ENCODE results near the gene IL1R2.
"Not testable (repeated sequence)": the region's sequence is repeated elsewhere in the genome, so short reads cannot be mapped to it uniquely, and the experiment has no call there.

Gene IL1R2

DNA sequence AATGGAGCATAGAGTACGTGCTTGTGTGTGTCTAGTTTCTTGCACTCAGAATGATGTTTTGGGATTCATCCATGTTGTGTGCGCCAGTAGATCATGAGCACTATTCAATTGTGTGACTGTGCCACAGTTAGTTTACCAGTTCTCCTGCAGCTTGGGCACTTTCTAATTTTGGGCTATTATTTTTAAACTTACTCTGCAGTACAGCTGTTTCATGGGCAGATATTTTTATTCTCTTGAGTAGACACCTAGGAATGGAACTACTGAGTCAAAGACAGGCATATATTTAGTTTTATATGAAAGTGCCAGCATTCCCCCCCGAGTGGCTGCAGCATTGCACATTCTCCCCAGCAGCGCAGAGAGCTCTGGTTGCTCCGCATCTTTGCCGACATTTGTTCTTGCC is 74.8 kb downstream of the IL1R2 start:
- Histone ChIP-seq H3K9me3 (ENCODE audit: control insufficient read depth, insufficient read depth, low read length) (no peaks in the 10 kb centered on the region), H3F3A (ENCODE audit: control insufficient read depth, insufficient read depth) (no peaks in the 10 kb centered on the region), H3K4me3 (ENCODE audit: low read length) (no peak overlapping the region), H3K27me3 (ENCODE audit: control insufficient read depth, low read length) (no peaks in the 10 kb centered on the region), H3K27ac (ENCODE audit: low read depth, low read length) (no peak overlapping the region), H3K4me2 (ENCODE audit: low read length) (no peak overlapping the region), H4K20me1 (ENCODE audit: control insufficient read depth, insufficient read depth, low read depth, low read length) (no peaks in the 10 kb centered on the region), H3K4me1 (ENCODE audit: control insufficient read depth, low read length) (no peaks in the 10 kb centered on the region), H3K36me3 (ENCODE audit: control insufficient read depth, low read length) (no peaks in the 10 kb centered on the region), H3K9me2 (replicated peaks; ENCODE audit: control insufficient read depth, low read length) (no peaks in the 10 kb centered on the region), H3K79me2 (ENCODE audit: control insufficient read depth, low read length) (no peaks in the 10 kb centered on the region)
- TF ChIP-seq EZH2phosphoT487 (IDR thresholded peaks at IDR 0.05; ENCODE audit: borderline replicate concordance, low read length): no peak
- TF ChIP-seq, protein P1, sequence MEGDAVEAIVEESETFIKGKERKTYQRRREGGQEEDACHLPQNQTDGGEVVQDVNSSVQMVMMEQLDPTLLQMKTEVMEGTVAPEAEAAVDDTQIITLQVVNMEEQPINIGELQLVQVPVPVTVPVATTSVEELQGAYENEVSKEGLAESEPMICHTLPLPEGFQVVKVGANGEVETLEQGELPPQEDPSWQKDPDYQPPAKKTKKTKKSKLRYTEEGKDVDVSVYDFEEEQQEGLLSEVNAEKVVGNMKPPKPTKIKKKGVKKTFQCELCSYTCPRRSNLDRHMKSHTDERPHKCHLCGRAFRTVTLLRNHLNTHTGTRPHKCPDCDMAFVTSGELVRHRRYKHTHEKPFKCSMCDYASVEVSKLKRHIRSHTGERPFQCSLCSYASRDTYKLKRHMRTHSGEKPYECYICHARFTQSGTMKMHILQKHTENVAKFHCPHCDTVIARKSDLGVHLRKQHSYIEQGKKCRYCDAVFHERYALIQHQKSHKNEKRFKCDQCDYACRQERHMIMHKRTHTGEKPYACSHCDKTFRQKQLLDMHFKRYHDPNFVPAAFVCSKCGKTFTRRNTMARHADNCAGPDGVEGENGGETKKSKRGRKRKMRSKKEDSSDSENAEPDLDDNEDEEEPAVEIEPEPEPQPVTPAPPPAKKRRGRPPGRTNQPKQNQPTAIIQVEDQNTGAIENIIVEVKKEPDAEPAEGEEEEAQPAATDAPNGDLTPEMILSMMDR (IDR thresholded peaks at IDR 0.05; ENCODE audit: low read depth, low read length, poor library complexity, severe bottlenecking): no peak

- H3K79me2 ChIP-seq (ENCODE audit: control insufficient read depth, low read length); H3K9me2 ChIP-seq (replicated peaks; ENCODE audit: control insufficient read depth, low read length); H3F3A ChIP-seq (ENCODE audit: control insufficient read depth, insufficient read depth); H3K27ac ChIP-seq (ENCODE audit: low read depth, low read length); H3K27me3 ChIP-seq (ENCODE audit: control insufficient read depth, low read length); H3K4me3 ChIP-seq (ENCODE audit: low read length); H3K4me2 ChIP-seq (ENCODE audit: low read length); H3K9me3 ChIP-seq (ENCODE audit: control insufficient read depth, insufficient read depth, low read length); H3K4me1 ChIP-seq (ENCODE audit: control insufficient read depth, low read length); H4K20me1 ChIP-seq (ENCODE audit: control insufficient read depth, insufficient read depth, low read depth, low read length); H3K36me3 ChIP-seq (ENCODE audit: control insufficient read depth, low read length): not testable (repeated sequence)
These were observed 76.4 kb downstream of the IL1R2 start for GRCh38 chr2:102068126-102068525.

DNA sequence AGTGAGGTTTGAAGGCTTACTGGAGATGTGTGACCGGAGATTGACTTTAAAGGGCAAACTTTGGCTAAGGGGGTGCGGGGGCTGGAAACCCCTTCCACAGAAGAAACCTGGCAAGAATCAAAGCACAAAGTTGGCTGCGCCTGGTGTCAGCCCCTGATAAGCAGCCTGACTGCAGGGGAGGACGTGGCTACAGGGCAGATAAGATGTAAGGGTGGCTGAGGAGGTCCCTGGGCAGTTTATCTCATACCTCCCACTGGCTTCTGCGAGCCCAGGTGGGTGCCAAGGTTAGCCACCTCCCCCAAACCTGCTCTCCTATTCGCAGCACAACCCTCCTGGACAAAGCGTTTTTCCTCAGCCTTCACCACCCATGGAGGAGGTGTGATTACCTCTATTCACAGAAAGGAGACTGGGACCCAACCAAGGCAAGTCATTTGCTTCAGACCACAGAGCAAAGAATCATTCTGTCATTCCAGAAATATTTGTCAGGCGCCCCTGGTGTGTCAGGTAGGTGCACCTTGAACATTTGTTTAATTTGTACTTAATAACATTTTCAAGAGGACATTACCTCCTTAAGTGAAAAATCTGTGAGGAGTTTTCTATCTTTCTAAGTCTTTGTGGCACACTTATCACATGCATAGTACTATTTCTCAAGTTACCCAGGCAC is 77.7 kb downstream of the IL1R2 start:
- H3K9me2 ChIP-seq (replicated peaks; ENCODE audit: control insufficient read depth, low read length): no peaks in the 10 kb centered on the region
- H3K4me1 ChIP-seq (ENCODE audit: control insufficient read depth, low read length): no peaks in the 10 kb centered on the region
- no peak overlapping the region for H3K4me2 ChIP-seq (ENCODE audit: low read length)
- no peak overlapping the region for H3K27ac ChIP-seq (ENCODE audit: low read depth, low read length)
- H3K27me3 ChIP-seq (ENCODE audit: control insufficient read depth, low read length): no peaks in the 10 kb centered on the region
- no peak overlapping the region for H3K4me3 ChIP-seq (ENCODE audit: low read length)
- no peaks in the 10 kb centered on the region for H3K9me3 ChIP-seq (ENCODE audit: control insufficient read depth, insufficient read depth, low read length)
- no peaks in the 10 kb centered on the region for H3K79me2 ChIP-seq (ENCODE audit: control insufficient read depth, low read length)
- no peaks in the 10 kb centered on the region for H3F3A ChIP-seq (ENCODE audit: control insufficient read depth, insufficient read depth)
- H4K20me1 ChIP-seq (ENCODE audit: control insufficient read depth, insufficient read depth, low read depth, low read length): no peaks in the 10 kb centered on the region
- TF ChIP-seq, protein P1 (IDR thresholded peaks at IDR 0.05; ENCODE audit: low read depth, low read length, poor library complexity, severe bottlenecking): no peak
- TF ChIP-seq EZH2phosphoT487 (IDR thresholded peaks at IDR 0.05; ENCODE audit: borderline replicate concordance, low read length): no peak
- H3K36me3 ChIP-seq (ENCODE audit: control insufficient read depth, low read length): no peaks in the 10 kb centered on the region

DNA sequence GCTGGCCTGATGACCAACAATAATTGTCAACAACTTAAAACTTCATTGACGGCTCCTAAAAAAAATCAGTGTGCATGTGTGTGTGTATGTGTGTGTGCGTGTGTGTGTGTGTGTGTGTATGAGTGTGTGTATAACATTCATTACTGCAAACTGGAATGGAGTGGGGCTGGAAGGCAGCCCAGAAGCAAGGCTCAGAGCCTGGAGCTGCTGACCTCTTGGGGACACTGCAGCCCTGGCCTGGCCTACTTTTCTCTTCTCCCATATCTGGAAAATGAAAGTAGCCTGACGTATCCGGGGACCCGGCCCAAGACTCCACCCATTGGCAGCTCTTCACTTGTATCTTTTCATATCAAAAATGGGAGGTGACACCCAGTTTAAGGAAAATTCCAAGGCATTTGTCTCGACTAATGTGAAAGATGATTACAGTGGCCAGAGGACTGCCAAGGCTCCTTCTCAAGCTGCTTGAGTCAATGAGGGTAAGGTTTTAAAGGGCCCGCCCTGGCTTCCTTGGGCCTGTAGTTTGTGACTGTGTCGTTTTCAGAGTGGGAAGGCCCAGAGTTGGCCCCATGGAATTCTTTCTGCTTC is 78.4 kb downstream of the IL1R2 start:
- H3K27me3 ChIP-seq (ENCODE audit: control insufficient read depth, low read length): no peaks in the 10 kb centered on the region
- no peaks in the 10 kb centered on the region for H4K20me1 ChIP-seq (ENCODE audit: control insufficient read depth, insufficient read depth, low read depth, low read length)
- no peaks in the 10 kb centered on the region for H3K4me1 ChIP-seq (ENCODE audit: control insufficient read depth, low read length)
- H3K4me2 ChIP-seq (ENCODE audit: low read length): no peak overlapping the region
- H3K36me3 ChIP-seq (ENCODE audit: control insufficient read depth, low read length): no peaks in the 10 kb centered on the region
- no peaks in the 10 kb centered on the region for H3F3A ChIP-seq (ENCODE audit: control insufficient read depth, insufficient read depth)
- no peak overlapping the region for H3K4me3 ChIP-seq (ENCODE audit: low read length)
- no peak for TF ChIP-seq EZH2phosphoT487 (IDR thresholded peaks at IDR 0.05; ENCODE audit: borderline replicate concordance, low read length)
- TF ChIP-seq, protein P1 (IDR thresholded peaks at IDR 0.05; ENCODE audit: low read depth, low read length, poor library complexity, severe bottlenecking): no peak
- H3K27ac ChIP-seq (ENCODE audit: low read depth, low read length): no peak overlapping the region
- H3K79me2 ChIP-seq (ENCODE audit: control insufficient read depth, low read length): no peaks in the 10 kb centered on the region
- no peaks in the 10 kb centered on the region for H3K9me2 ChIP-seq (replicated peaks; ENCODE audit: control insufficient read depth, low read length)
- H3K9me3 ChIP-seq (ENCODE audit: control insufficient read depth, insufficient read depth, low read length): no peaks in the 10 kb centered on the region
